ENCODE results near the gene ZNF708.

The ZNF708 gene

DNA sequence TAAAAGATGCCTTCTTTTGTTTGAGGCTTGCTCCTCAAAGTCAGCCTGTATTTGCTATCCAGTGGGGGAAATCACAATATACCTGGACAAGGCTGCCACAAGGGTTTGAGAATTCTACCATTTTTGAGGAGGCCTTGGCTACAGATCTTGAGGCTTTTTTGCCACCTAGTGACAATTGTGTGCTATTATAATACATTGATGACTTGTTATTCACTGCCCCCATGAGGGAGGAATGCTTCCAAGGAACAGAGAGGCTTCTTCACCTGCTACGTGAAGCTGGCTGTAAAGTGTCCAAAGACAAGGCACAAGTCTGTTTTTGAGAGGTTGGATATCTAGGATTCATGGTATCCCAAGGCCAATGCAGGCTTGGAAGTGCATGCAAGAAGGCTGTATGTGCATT is 72.5 kb downstream of the ZNF708 start:
- no peak overlapping the region for H2BK5ac ChIP-seq (ENCODE audit: low read depth, low read length, poor library complexity)
- H3K4me3 ChIP-seq (ENCODE audit: low read depth, low read length), result no peak overlapping the region
- H3K27ac ChIP-seq (ENCODE audit: low read depth, low read length), result no peak overlapping the region
- no peak overlapping the region for H3K14ac ChIP-seq (ENCODE audit: low read length)
- H2AFZ ChIP-seq (ENCODE audit: insufficient read depth, low read length, poor library complexity), result no peak overlapping the region
- H2BK120ac ChIP-seq (ENCODE audit: insufficient read depth, low read length, poor library complexity), result no peak overlapping the region
- no peak overlapping the region for H3K18ac ChIP-seq (ENCODE audit: low read length)
- DNase-seq, result peak; percentile 19 to 73
- H4K91ac ChIP-seq (ENCODE audit: low read depth, low read length), result no peak overlapping the region
- WGBS (ENCODE audit: extremely low coverage, insufficient coverage, insufficient read length), result no CpG with 5 or more reads among the region's 1 CpG
- H3K4ac ChIP-seq (ENCODE audit: low read depth, low read length), result no peak overlapping the region
- no peak overlapping the region for H3K4me2 ChIP-seq (ENCODE audit: low read length)
- no peaks in the 10 kb centered on the region for H3K36me3 ChIP-seq (ENCODE audit: control insufficient read depth in 1 of 2, insufficient read depth in 2 of 2, low read length in 2 of 2)
- H2AK5ac ChIP-seq (ENCODE audit: low read length), result no peak overlapping the region
- H4K12ac ChIP-seq (ENCODE audit: low read depth, low read length), result no peak overlapping the region
- no peak overlapping the region for H3K23ac ChIP-seq (ENCODE audit: low read length)
- no peaks in the 10 kb centered on the region for H3K4me1 ChIP-seq (ENCODE audit: control insufficient read depth in 1 of 2, insufficient read depth in 2 of 2, low read length in 2 of 2)
- H3K9me3 ChIP-seq (ENCODE audit: insufficient read depth, low read depth, low read length), result peaks cover 28% of the 10 kb centered on the region
- H3K9ac ChIP-seq (ENCODE audit: low read length), result no peak overlapping the region
- H4K8ac ChIP-seq (ENCODE audit: low read depth, low read length), result no peak overlapping the region
- no peak overlapping the region for H2BK12ac ChIP-seq (ENCODE audit: low read length)
- H3K79me2 ChIP-seq (ENCODE audit: control insufficient read depth, insufficient read depth, low read length, poor library complexity), result no peaks in the 10 kb centered on the region
- H3K27me3 ChIP-seq (ENCODE audit: insufficient read depth, low read length), result no peaks in the 10 kb centered on the region
- H3K79me1 ChIP-seq (ENCODE audit: low read length), result no peaks in the 10 kb centered on the region

All from trophoblast cell (in vitro differentiated cells and primary cell).